K562 (cell line): ENCODE data around the gene NR5A2. TPM values are rescaled to one million over a fixed set of nuclear protein-coding genes. Genes with fewer than 3 reads are reported as not detected.
A peak's percentile ranks its signal among the peaks of the same experiment; 100 is the strongest.

Experiments
- CBFB ChIP-seq: sonication (generic); formaldehyde crosslinking; IDR thresholded peaks from 2 replicates; pipeline ENCODE4 v1.4.0; 2020; ENCODE audit warnings: mild to moderate bottlenecking, missing genetic modification reagents
- CLOCK ChIP-seq: fragments of 250-450 bp; sonication (Bioruptor Pico); IDR thresholded peaks from 2 replicates; pipeline ENCODE4 v1.4.0; 2020; ENCODE audit warnings: mild to moderate bottlenecking, moderate library complexity, borderline replicate concordance
- CREM ChIP-seq: IDR thresholded peaks from 2 replicates; pipeline ENCODE4 v1.6.1; 2014; ENCODE audit warnings: antibody characterized with exemption, low read depth
- FOXO4 ChIP-seq: fragments of 450-650 bp; formaldehyde crosslinking; IDR thresholded peaks from 2 replicates; pipeline ENCODE4 v1.4.0; 2020; ENCODE audit warnings: mild to moderate bottlenecking, moderate library complexity
- FOXP4 ChIP-seq: sonication (generic); formaldehyde crosslinking; IDR thresholded peaks from 2 replicates; pipeline ENCODE4 v1.8.0; 2022; ENCODE audit warnings: mild to moderate bottlenecking, missing genetic modification reagents, borderline replicate concordance
- GATAD2A ChIP-seq: fragments of 450-650 bp; IDR thresholded peaks from 2 replicates; pipeline ENCODE4 v1.6.1; 2017
- HDAC2 ChIP-seq: fragments of 450-650 bp; IDR thresholded peaks from 2 replicates; pipeline ENCODE4 v1.6.1; 2016; ENCODE audit warnings: mild to moderate bottlenecking
- IFI16 ChIP-seq: fragments of 250-450 bp; sonication (Bioruptor Pico); IDR thresholded peaks from 2 replicates; pipeline ENCODE4 v2.1.2; 2022; ENCODE audit warnings: mild to moderate bottlenecking, inconsistent platforms
- MCM3 ChIP-seq: fragments of 450-650 bp; IDR thresholded peaks from 2 replicates; pipeline ENCODE4 v1.6.1; 2016
- MXI1 ChIP-seq: IDR thresholded peaks from 2 replicates; pipeline ENCODE4 v1.6.1; 2011; ENCODE audit warnings: low read depth, mild to moderate bottlenecking, improper control_type of control experiment, low read length
- NFIC ChIP-seq: fragments of 450-650 bp; IDR thresholded peaks from 2 replicates; pipeline ENCODE4 v1.6.1; 2017; ENCODE audit warnings: mild to moderate bottlenecking, inconsistent platforms
- PREB ChIP-seq: sonication (generic); formaldehyde crosslinking; IDR thresholded peaks from 2 replicates; pipeline ENCODE4 v1.8.1; 2023; ENCODE audit warnings: mild to moderate bottlenecking, missing genetic modification reagents
- SNAPC5 ChIP-seq: fragments of 250-450 bp; sonication (Bioruptor Pico); IDR thresholded peaks from 2 replicates; pipeline ENCODE4 v1.8.0; 2021; ENCODE audit warnings: moderate library complexity, mild to moderate bottlenecking, inconsistent platforms
- TCFL5 ChIP-seq: fragments of 250-450 bp; sonication (Bioruptor Pico); conservative IDR thresholded peaks from 2 replicates; pipeline ENCODE4 v1.6.1; 2021; ENCODE audit warnings: mild to moderate bottlenecking, moderate library complexity, matching md5 sums
- TGIF2 ChIP-seq: sonication (generic); formaldehyde crosslinking; IDR thresholded peaks from 2 replicates; pipeline ENCODE4 v1.8.1; 2022; ENCODE audit warnings: mild to moderate bottlenecking, missing genetic modification reagents, moderate library complexity
- THRA ChIP-seq: fragments of 450-650 bp; IDR thresholded peaks from 2 replicates; pipeline ENCODE4 v1.6.1; 2017; ENCODE audit warnings: mild to moderate bottlenecking, moderate library complexity
- TRIM28 ChIP-seq: fragments of 450-650 bp; IDR thresholded peaks from 2 replicates; pipeline ENCODE4 v1.6.1; 2017
- ZC3H4 ChIP-seq: sonication (generic); formaldehyde crosslinking; IDR thresholded peaks from 2 replicates; pipeline ENCODE4 v1.9.0; 2021; ENCODE audit warnings: missing genetic modification reagents, borderline replicate concordance
- ZNF143 ChIP-seq: sonication (generic); formaldehyde crosslinking; IDR thresholded peaks from 2 replicates; pipeline ENCODE4 v1.9.0; 2022; ENCODE audit warnings: mild to moderate bottlenecking, missing genetic modification reagents
- ZNF384 ChIP-seq: IDR thresholded peaks from 2 replicates; pipeline ENCODE4 v1.6.1; 2012; ENCODE audit warnings: low read depth, low read length, improper control_type of control experiment
- ZNF584 ChIP-seq: fragments of 200-800 bp; sonication (Bioruptor generic); IDR thresholded peaks from 2 replicates; pipeline ENCODE4 v1.6.1; 2016; ENCODE audit warnings: low read depth, mild to moderate bottlenecking, missing genetic modification characterization, missing compliant biosample characterization
- ZNF717 ChIP-seq: fragments of 250-450 bp; sonication (Bioruptor Pico); IDR thresholded peaks from 2 replicates; pipeline ENCODE4 v1.5.0; 2021
- polyA plus RNA-seq, 8 experiments: library from polyadenylated mRNA; depleted of rRNA in 4 of 8; stranded (reverse) in 5 of 8; unstranded in 3 of 8; fragments of >200 nt; fragmentation: Nextera tagmentation in 2 of 8; fragmentation: Illumina TruSeq in 1 of 8; extraction: Ambion mirVana in 2 of 8; extraction: Trizol in 1 of 8; gene quantifications; 2 replicates each; pipeline versions ENCODE4 v1.2.1 to v1.2.3, GENCODE V29; 2011 to 2014; ENCODE audit warnings: inconsistent platforms in 1 of 8, missing spikeins in 1 of 8
- total RNA-seq, 7 experiments: library from RNA; depleted of rRNA in 6 of 7; stranded (reverse); fragments of >200 nt in 6 of 7; fragmentation: Illumina TruSeq in 2 of 7; extraction: Trizol in 2 of 7; gene quantifications; 2 replicates each; pipeline versions ENCODE4 v1.2.1 to v1.2.3, GENCODE V29; 2011 to 2021; ENCODE audit warnings: low replicate concordance in 1 of 7

NR5A2 gene
- total and polyA plus RNA-seq, 9 of the 15 experiments (the other 6 are each of a cell fraction or from before 2014, with no cell fraction given): 0.13 to 0.40 (median 0.29) TPM

- TF ChIP-seq FOXP4 (no peak), TCFL5 (CRISPR knock-in tag) (no peak), FOXO4 (CRISPR knock-in tag) (no peak), THRA (no peak), ZNF717 (no peak), ZNF384 (no peak), GATAD2A (no peak), MXI1 (no peak), CBFB (CRISPR knock-in tag) (no peak; the same call in none of the 2 replicates), MCM3 (no peak), SNAPC5 (CRISPR knock-in tag) (no peak), ZNF143 (CRISPR knock-in tag) (no peak), ZC3H4 (CRISPR knock-in tag) (no peak), ZNF584 (CRISPR knock-in tag) (peak; percentile 94), CLOCK (CRISPR knock-in tag) (no peak), IFI16 (CRISPR knock-in tag) (no peak), CREM (peak; percentile 82), PREB (no peak), NFIC (peak; percentile 86), TRIM28 (no peak; the same call in 1 of the 2 replicates), TGIF2 (CRISPR knock-in tag) (no peak), HDAC2 (peak; percentile 93)
Observed at GRCh38 chr1:200154069-200154767, 126.7 kb downstream of the NR5A2 start (continued).
